Thymus (tissue), 11 donors: Measurements from ENCODE around the gene GARRE1. TPM values are rescaled to one million over a fixed set of nuclear protein-coding genes. Genes with fewer than 3 reads are reported as not detected.

Experiments used
- DNase-seq, 9 donors: peaks; one replicate each; pipeline ENCODE4 v3.0.0-alpha.2; 2013; ENCODE audit warnings: low spot score in 9 of 9, low read depth in 6 of 9, missing footprints in 1 of 9
- H3K27ac ChIP-seq, 2 donors: one replicate each; pipeline ENCODE4 v1.5.1; 2013; ENCODE audit warnings: control low read depth in 1 of 2, low read depth in 1 of 2, low read length in 1 of 2, mild to moderate bottlenecking in 1 of 2, moderate library complexity in 1 of 2
- H3K27me3 ChIP-seq, 2 donors: one replicate each; pipeline ENCODE4 v1.5.1; 2013; ENCODE audit warnings: low read length in 1 of 2; ENCODE audit not compliant: control insufficient read depth in 2 of 2, insufficient read depth in 1 of 2
- H3K36me3 ChIP-seq, 2 donors: one replicate each; pipeline ENCODE4 v1.5.1; 2013; ENCODE audit warnings: low read length in 1 of 2, mild to moderate bottlenecking in 1 of 2, moderate library complexity in 1 of 2; ENCODE audit not compliant: control insufficient read depth in 2 of 2, insufficient read depth in 2 of 2
- H3K4me1 ChIP-seq, 2 donors: one replicate each; pipeline ENCODE4 v1.5.1; 2013; ENCODE audit warnings: low read length in 2 of 2; ENCODE audit not compliant: control insufficient read depth in 2 of 2, insufficient read depth in 2 of 2
- H3K4me3 ChIP-seq, 2 donors: one replicate each; pipeline ENCODE4 v1.5.1; 2013; ENCODE audit warnings: low read length in 2 of 2, control low read depth in 1 of 2, mild to moderate bottlenecking in 1 of 2
- H3K9me3 ChIP-seq, 2 donors: one replicate each; pipeline ENCODE4 v1.5.1; 2013; ENCODE audit warnings: low read length in 1 of 2, mild to moderate bottlenecking in 1 of 2; ENCODE audit not compliant: control insufficient read depth in 2 of 2, insufficient read depth in 1 of 2
- WGBS: extraction: QIAGEN DNeasy Blood & Tissue Kit; methylation state at CpG from one replicate; pipeline ENCODE4 v1.1.7; 2013; 5-methylcytosine and 5-hydroxymethylcytosine counted together
- polyA plus RNA-seq: library from polyadenylated mRNA; stranded (reverse); fragments of 200-250 nt; gene quantifications from one replicate; pipeline ENCODE4 v1.2.3, GENCODE V29; 2013
- total RNA-seq: library from RNA; stranded (reverse); fragments of 120-200 nt; gene quantifications from one replicate; pipeline ENCODE4 v1.2.4, GENCODE V29; 2013
- donor health status: healthy.

Gene GARRE1
- total and polyA plus RNA-seq, 2 donors = 7.4 to 12.3 TPM

DNA sequence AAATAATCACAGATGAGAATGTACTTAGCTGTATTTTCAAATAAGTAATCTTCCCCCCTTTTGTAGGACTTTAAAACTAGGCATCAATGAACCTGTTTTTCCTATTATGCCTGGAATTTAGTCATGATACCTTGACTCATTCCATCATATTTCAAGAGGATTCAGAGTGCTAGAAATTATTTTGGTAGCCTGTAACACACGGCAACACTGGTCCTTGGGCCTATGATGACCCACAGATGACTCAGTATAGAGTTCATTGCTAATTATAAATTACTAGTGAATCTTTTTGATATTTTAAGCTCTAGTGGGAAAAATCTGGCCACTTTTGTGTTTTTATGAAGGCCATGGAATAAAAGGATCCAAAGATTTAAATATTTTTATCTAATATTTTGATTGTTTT is 26.0 kb upstream of the GARRE1 start:
- H3K27ac ChIP-seq = no peak overlapping the region
- 99% methylated on average over 1 of the region's 1 CpG for WGBS
- H3K36me3 ChIP-seq = peaks cover 42 to 63% of the 10 kb centered on the region in 2 donors
- no peak for DNase-seq
- H3K4me3 ChIP-seq = no peak overlapping the region
- no peaks in the 10 kb centered on the region for H3K9me3 ChIP-seq
- no peaks in the 10 kb centered on the region for H3K4me1 ChIP-seq
- no peaks in the 10 kb centered on the region for H3K27me3 ChIP-seq

DNA sequence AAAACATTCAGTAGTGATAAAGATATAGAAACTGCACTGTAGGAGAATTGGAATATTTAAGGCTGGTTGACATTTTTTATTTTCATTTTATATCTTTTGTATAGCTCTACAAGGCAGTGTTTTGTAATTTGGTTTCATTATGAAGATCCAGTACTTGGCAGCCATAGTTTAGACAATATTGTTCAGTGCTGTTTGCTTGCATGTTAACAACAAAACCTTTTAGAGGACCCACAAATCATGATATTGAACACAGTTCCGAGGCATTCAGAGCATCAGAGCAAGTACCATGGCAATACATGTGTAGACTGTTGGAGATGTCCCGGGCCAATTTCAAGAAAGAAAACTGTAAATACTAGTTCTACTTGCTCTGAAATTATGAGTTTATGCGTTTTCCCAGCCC is 25.6 kb upstream of the GARRE1 start:
- no peak for DNase-seq
- Histone ChIP-seq H3K4me1 (no peaks in the 10 kb centered on the region), H3K27me3 (no peaks in the 10 kb centered on the region), H3K27ac (no peak overlapping the region), H3K9me3 (no peaks in the 10 kb centered on the region), H3K4me3 (no peak overlapping the region), H3K36me3 (peaks cover 38 to 59% of the 10 kb centered on the region in 2 donors)
- 94% methylated on average over 3 of the region's 3 CpGs for WGBS

DNA sequence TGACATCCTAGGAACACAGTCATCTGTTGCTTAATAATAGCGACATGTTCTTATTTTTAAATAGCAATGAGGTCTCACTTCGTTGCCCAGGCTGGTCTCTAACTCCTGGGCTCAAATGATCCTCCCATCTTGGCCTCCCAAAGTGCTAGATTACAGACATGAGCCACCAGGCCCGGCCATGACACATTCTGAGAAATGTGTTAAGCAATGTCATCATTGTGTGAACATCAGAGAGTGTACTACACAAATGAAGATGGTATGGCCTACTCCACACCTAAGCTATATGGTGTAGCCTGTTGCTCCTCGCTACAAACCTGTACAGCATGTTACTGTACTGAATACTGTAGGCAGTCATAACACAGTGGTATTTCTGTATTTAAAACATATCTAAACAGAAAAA is 24.6 kb upstream of the GARRE1 start:
- over 99% methylated on average over 4 of the region's 4 CpGs for WGBS
- no peak overlapping the region for H3K27ac ChIP-seq

DNA sequence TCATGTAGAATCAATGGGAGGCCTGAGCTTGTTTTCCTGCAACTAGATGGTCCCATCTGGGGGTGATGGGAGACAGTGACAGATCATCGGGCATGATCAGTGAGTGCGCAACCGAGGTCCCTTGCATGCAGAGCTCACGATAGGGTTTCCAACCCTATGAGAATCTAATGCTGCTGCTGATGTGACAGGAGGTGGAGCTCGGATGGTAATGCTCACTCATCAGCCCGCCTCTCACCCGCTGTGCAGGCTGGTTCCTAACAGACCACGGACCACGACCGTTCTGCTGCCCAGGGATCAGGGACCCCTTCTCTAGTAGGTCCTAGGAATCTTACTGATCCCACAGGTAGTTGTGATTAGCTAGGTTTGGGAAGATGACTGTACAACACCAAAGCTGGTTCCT is 23.5 kb upstream of the GARRE1 start:
- Histone ChIP-seq H3K4me1 (no peaks in the 10 kb centered on the region), H3K9me3 (no peaks in the 10 kb centered on the region), H3K27ac (no peak overlapping the region), H3K36me3 (peaks cover 22 to 40% of the 10 kb centered on the region in 2 donors), H3K27me3 (no peaks in the 10 kb centered on the region), H3K4me3 (no peak overlapping the region)
- no peak for DNase-seq
- 98% methylated on average over 10 of the region's 10 CpGs for WGBS

More for the DNA sequence above, 24.6 kb upstream of the GARRE1 start:
- Histone ChIP-seq H3K4me3 (no peak overlapping the region), H3K36me3 (peaks cover 31 to 51% of the 10 kb centered on the region in 2 donors), H3K9me3 (no peaks in the 10 kb centered on the region), H3K4me1 (no peaks in the 10 kb centered on the region), H3K27me3 (no peaks in the 10 kb centered on the region)
- no peak for DNase-seq

DNA sequence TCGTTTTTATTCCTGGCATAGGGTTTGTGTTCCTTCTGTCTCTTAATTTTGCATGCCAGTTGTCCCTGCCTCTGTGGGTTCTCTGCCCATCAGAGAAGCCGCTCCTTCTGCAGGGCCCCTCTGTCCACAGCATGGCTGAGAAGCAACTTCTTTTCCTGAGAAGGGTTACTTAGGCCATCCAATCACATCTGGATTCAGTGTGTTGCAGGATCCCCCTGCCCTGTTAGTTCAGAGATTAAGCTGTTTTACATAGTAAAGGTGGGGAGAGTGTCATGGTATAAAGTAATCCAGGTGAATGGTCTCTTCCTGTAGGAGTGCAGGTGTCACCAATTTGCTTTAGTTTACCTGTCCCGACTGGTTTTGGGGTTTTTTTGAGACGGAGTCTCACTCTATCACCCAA is 22.9 kb upstream of the GARRE1 start:
- Histone ChIP-seq H3K27ac (no peak overlapping the region), H3K4me3 (no peak overlapping the region), H3K9me3 (no peaks in the 10 kb centered on the region), H3K36me3 (peaks cover 16 to 37% of the 10 kb centered on the region in 2 donors), H3K4me1 (no peaks in the 10 kb centered on the region), H3K27me3 (no peaks in the 10 kb centered on the region)
- 98% methylated on average over 4 of the region's 4 CpGs for WGBS
- no peak for DNase-seq

DNA sequence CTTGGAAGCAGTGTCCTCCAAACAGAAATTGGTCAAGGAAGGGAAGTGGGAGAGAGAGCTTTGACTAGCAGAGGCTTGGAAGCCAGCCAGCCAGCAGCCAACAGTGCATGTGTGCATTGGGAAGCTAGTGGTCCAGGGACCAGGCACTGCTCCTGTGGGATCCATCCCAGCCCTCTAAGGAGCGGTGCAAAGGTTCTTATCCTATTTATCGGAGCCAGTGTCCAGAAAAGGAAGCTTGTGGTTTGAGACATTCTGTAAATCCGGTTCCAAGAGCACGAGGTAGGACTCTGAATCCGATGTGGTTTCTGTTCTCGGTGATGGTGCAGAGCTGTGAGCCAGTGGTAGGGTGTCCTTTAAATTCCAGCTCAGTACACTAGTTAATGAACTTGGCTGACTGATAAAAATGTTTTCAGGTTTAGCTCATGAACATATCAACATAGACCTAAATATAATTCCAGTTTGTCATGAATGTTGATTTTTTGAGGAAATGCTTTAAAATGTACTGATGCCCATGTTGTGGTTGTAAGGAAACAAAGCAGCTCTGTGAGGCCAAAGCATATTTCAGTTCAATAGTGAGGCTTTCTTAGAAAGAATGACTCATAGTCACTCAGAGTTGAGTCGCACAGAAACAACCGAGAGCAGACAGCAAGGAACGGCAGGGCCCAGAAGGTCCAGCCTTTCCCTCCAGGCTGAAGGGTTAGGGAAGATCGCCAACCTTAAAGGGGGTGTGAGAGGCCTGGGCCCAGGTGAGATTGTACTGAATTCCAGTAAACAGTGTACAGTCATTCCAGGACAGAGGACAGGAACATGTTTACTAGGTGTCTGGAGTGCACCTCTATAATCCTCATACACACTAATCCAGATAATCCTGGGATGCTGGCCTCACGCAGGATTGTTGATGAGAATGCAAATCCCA is 21.5 kb upstream of the GARRE1 start:
- no peak for DNase-seq
- Histone ChIP-seq H3K4me3 (no peak overlapping the region), H3K9me3 (no peaks in the 10 kb centered on the region), H3K36me3 (peaks cover 16 to 28% of the 10 kb centered on the region in 2 donors), H3K27ac (no peak overlapping the region), H3K27me3 (no peaks in the 10 kb centered on the region), H3K4me1 (no peaks in the 10 kb centered on the region)
- WGBS = 53% methylated on average over 11 of the region's 11 CpGs

DNA sequence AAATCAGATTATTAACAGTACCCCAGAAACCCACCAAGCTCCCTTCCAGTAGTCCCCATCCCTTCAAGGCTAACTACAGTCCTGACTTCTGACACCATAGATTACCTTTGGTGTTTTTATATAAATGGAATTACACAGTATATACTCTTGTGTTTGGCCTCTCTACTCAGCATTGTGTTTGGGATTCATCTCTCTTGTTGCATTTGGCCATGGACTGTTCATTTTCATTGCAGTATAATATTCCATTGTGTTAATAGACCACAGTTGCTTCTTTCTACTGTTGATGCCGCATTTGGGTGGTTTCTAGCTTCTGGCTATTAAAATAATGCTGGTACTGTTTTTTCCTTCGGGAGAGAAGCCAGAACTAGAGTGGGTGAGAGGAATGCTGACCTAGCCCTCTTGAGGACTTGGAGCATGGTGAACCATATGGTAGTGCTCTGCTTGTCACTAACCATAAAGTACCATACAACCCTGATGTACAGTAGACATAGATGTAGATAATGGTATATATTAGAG is 18.9 kb upstream of the GARRE1 start:
- 97% methylated on average over 2 of the region's 2 CpGs for WGBS

DNA sequence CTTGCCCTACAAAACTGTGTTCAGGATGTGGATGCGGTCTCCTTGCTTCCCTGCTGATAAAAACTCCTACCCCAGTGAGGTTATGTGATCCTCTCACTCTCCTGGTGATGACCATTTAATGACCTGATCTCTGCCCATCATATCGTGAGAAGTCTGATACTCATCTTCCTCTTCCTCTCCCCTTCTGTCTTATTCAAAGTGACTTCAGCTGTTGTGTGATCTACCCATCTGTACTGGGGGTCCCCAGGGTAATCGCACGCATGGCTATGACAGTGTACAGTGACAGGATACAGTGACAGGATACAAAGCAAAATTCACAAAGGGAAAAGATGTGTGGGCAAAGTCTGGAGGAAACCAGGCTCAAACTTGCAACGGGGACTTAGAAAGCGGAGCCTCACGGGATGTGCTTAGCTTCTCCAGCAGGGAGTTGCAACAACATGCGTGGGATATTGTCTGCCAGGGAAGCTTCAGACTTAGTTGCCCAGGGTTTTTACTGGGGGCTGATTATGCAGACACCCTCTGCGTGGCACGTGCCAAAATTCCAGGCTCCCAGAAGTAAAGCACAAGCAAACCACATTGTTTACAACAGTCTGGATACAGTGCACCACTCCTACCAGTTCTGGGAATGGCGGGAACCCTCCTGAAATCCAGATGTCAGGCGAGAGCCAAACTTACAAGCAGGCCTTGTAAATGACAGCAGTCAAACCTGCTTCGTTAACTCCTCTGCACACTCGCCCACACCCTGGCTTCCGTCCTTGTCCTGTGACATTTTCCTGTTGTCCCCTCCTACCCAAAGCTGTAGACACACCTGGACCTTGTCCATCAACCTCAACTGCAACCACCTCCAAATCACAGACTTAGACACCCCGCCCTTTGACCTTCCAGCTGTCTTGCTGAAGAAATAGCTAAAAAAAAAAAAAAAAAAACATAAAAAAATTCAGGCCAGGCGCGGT is 18.0 kb upstream of the GARRE1 start:
- H3K27ac ChIP-seq = no peak overlapping the region
- WGBS = 95% methylated on average over 18 of the region's 18 CpGs
- DNase-seq = no peak

More for the DNA sequence above, 18.9 kb upstream of the GARRE1 start:
- Histone ChIP-seq H3K36me3 (peaks cover 0 to 4% of the 10 kb centered on the region in 2 donors), H3K9me3 (no peaks in the 10 kb centered on the region), H3K27me3 (no peaks in the 10 kb centered on the region), H3K4me1 (no peaks in the 10 kb centered on the region), H3K4me3 (no peak overlapping the region), H3K27ac (no peak overlapping the region)
- DNase-seq = no peak

More for the DNA sequence above, 18.0 kb upstream of the GARRE1 start:
- Histone ChIP-seq H3K4me3 (no peak overlapping the region), H3K27me3 (no peaks in the 10 kb centered on the region), H3K4me1 (no peaks in the 10 kb centered on the region), H3K9me3 (no peaks in the 10 kb centered on the region), H3K36me3 (no peaks in the 10 kb centered on the region)
